HAP-1 (cell line): ENCODE measurements around the gene SCUBE2.
A peak's percentile ranks its signal among the peaks of the same experiment; 100 is the strongest.
"Not testable (repeated sequence)": the region's sequence is repeated elsewhere in the genome, so short reads cannot be mapped to it uniquely, and the experiment has no call there.

ENCODE experiments used
- DNase-seq, 2 experiments: peaks; one replicate each; pipeline ENCODE4 v3.0.0-alpha.2; 2016 to 2020; ENCODE audit warnings: low spot score in 2 of 2
- H3K27me3 ChIP-seq: fragments of 250-450 bp; sonication (Bioruptor Pico); 2 replicates; pipeline ENCODE4 v1.5.1; 2020; ENCODE audit warnings: low read depth, mild to moderate bottlenecking, moderate library complexity
- H3K36me3 ChIP-seq: fragments of 250-450 bp; sonication (Bioruptor Pico); replicated peaks from 2 replicates; pipeline ENCODE4 v1.5.1; 2020; ENCODE audit warnings: mild to moderate bottlenecking
- H3K4me1 ChIP-seq: fragments of 250-450 bp; sonication (Bioruptor Pico); 2 replicates; pipeline ENCODE4 v1.5.1; 2020; ENCODE audit warnings: mild to moderate bottlenecking
- H3K4me3 ChIP-seq: fragments of 250-450 bp; sonication (Bioruptor Pico); 2 replicates; pipeline ENCODE4 v1.5.1; 2020; ENCODE audit warnings: mild to moderate bottlenecking, moderate library complexity
- H3K9me3 ChIP-seq: fragments of 250-450 bp; sonication (Bioruptor Pico); 2 replicates; pipeline ENCODE4 v1.5.1; 2020; ENCODE audit warnings: mild to moderate bottlenecking, moderate library complexity
- in situ Hi-C: fragments of 300-500 bp; cut with MboI; formaldehyde crosslinking; loops from 3 replicates; pipeline ENCODE4 v1.14.3; 2020; ENCODE audit warnings: low sequenced_read_pairs, inconsistent platforms, mixed read lengths

SCUBE2 gene

DNA sequence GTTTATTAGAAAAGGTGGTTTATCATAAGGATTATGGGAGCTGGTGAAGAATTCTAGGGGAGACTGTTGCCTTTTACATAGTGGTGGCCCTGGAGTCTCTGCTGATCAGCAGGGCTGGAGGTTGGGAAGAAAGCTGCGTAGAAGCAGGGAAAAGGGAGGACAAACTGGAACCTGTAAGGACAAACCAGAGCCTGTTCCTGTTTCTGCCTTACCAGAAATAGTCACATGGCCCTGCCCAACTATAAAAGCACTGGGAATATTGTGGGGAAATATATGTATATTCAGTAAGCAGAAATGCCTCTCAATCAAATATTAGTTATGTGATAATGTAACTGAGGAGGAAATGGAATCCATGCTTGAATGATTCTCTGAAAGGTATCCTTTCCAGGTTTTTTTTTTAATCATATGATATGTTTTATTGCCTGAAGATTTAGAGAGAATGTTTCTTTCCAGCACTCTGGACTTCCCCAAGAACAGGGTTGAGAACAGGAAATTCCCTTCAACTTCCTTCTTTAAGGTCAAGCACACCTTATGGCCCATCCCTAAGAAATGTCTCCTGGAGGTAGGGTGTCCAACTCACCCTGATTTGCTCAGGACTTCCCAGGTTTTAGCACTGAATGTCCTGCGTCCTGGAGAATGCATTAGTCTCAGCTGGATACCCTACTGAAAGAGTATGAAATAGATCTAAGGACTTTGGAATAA, 33.9 kb upstream of the SCUBE2 start:
- no peak for DNase-seq
- no peaks in the 10 kb centered on the region for H3K27me3 ChIP-seq
- no peak overlapping the region for H3K4me3 ChIP-seq
- H3K4me1 ChIP-seq, result peaks cover 7% of the 10 kb centered on the region
- H3K36me3 ChIP-seq, result no peaks in the 10 kb centered on the region; the same call in 1 of the 2 replicates
- no peaks in the 10 kb centered on the region for H3K9me3 ChIP-seq
- in situ Hi-C loops, result no loop called here

DNA sequence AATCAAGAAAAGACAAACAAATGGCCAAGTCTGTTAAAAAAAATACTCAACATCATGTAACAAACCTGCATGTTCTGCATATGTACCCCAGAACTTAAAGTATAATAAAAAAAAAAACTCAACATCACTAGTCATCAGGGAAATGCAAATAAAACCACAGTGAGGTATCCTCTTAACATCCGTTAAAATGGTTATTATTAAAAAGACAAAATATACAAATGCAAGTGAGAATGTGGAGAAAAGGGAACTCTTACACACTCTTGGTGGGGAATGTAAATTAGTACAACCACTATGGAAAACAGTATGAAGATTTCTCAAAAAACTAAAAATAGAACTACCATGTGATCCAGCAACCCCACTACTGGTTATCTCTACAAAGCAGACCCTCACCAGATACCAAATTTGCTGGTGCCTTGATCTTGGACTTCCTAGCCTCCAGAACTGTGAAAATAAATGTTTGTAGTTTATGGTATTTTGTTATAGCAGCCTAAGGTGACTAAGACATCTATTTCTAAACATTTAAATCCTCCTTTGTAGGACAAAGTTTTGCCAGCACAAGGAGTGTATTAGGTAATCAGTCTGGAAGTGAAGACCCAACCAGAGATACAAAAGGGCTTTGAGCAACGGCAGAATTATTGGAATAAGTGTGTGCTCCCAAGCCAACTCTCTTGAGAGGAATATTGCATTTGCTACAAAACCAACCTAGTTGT, 32.4 kb upstream of the SCUBE2 start:
- H3K36me3 ChIP-seq, result no peaks in the 10 kb centered on the region
- in situ Hi-C loops, result no loop called here
- H3K9me3 ChIP-seq, result no peaks in the 10 kb centered on the region
- H3K27me3 ChIP-seq, result no peaks in the 10 kb centered on the region
- DNase-seq, result no peak
- peaks cover 7% of the 10 kb centered on the region for H3K4me1 ChIP-seq
- no peak overlapping the region for H3K4me3 ChIP-seq

DNA sequence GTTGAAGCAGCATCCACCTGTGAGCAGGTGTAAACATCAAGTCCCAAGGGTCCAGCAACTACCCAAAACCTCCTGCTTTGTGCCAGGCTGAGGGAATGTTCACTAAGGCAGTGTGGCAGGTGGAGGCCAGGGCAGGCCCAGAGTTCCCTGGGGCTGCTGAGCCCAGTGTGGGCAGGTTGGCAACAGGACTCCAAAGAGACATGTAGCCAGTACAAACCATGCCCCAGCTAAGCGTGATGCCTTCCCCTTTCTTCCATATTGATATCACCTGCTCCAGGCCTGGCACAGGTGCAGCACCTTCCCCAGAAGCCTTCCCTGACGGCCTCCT, 30.0 kb upstream of the SCUBE2 start:
- H3K27me3 ChIP-seq, result no peaks in the 10 kb centered on the region
- DNase-seq, result no peak
- H3K4me1 ChIP-seq, result peaks cover 7% of the 10 kb centered on the region
- no peaks in the 10 kb centered on the region for H3K9me3 ChIP-seq
- in situ Hi-C loops, result no loop called here
- H3K36me3 ChIP-seq, result no peaks in the 10 kb centered on the region
- no peak overlapping the region for H3K4me3 ChIP-seq

DNA sequence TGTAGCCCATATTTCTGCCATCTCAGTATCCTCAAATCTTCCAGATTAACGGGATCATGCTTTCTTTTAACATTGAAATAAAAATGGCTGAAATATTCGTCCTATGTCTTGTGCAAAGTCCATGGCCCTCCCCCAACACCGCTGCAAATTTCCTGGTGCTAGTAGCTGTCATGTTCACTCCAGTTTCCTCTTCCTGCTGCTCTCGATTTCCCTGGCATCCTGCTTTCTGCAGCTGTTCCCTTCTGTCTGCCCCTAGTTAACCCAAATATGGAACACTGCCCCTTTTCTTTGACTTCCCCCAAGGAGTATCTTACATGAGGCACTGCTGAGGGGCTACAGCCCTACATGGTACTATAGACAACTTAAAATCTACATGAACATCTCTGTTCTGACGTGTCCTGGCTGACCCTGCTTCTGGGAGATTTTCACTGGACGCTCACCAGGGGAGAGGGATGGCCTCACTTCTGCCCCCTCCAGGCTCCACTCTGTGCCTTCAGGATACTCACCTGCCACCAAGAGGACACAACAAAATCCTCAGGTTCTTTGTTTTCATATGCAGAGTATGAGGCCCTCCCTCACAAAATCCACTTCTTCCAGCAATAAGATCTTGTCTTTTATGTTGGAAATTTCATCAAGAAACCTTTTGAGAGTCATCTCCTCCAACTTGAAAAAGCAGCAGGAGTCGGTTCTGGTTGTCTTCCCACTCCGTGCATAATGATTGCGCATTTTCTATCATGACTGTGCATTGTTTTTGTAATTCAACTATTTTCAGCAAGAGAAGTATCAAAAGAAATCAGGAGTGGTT, 29.5 kb upstream of the SCUBE2 start:
- in situ Hi-C loops, result no loop called here
- peak; percentile 54 to 73 for DNase-seq
- H3K4me1 ChIP-seq, result peaks cover 7% of the 10 kb centered on the region
- H3K9me3 ChIP-seq, result no peaks in the 10 kb centered on the region
- H3K27me3 ChIP-seq, result no peaks in the 10 kb centered on the region
- H3K4me3 ChIP-seq, result no peak overlapping the region
- no peaks in the 10 kb centered on the region for H3K36me3 ChIP-seq

DNA sequence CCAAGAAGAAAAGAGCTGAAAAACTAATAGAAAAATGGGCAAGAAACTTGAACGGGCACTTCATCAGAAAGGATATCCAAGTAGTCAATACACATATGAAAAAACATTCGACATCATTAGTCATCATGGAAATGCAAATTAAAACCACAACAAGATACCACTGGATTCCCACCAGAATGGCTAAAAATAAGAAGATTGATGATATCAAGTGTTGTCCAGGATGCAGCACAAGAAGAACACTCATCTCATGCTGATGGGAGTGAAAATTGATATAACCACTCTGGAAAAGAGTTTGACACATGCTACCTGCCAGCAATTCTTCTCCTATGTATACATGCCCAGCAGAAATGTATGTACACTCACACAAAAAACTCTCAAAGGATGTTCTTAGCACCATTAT, 26.9 kb upstream of the SCUBE2 start:
- no peaks in the 10 kb centered on the region; the same call in 1 of the 2 replicates for H3K9me3 ChIP-seq
- in situ Hi-C loops, result no loop called here
- peaks cover 7% of the 10 kb centered on the region for H3K4me1 ChIP-seq
- H3K4me3 ChIP-seq, result no peak overlapping the region
- H3K36me3 ChIP-seq, result no peaks in the 10 kb centered on the region
- DNase-seq, result no peak
- H3K27me3 ChIP-seq, result no peaks in the 10 kb centered on the region

DNA sequence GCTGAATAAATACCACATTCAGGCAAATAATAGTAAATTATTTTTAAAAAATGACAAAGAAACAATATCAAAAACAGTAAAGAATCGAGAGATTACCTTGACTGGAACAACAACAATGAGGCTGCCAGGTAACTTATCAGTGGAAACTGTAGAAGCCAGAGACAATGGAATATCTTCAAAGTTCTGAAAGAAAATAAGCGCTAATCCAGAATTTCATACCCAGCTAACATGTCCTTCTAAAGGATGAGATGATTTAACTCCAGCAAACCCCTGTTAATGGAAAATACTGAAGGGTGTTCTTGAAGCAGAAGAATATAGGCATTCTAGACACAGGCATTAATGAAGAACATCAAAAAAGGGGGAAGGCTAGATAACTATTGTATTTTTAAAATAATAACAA, 20.7 kb upstream of the SCUBE2 start:
- no peak for DNase-seq
- Histone ChIP-seq H3K27me3 (no peaks in the 10 kb centered on the region), H3K4me3 (no peak overlapping the region), H3K9me3 (no peaks in the 10 kb centered on the region; the same call in 1 of the 2 replicates), H3K36me3 (no peaks in the 10 kb centered on the region), H3K4me1 (no peaks in the 10 kb centered on the region)
- in situ Hi-C loops, result no loop called here

DNA sequence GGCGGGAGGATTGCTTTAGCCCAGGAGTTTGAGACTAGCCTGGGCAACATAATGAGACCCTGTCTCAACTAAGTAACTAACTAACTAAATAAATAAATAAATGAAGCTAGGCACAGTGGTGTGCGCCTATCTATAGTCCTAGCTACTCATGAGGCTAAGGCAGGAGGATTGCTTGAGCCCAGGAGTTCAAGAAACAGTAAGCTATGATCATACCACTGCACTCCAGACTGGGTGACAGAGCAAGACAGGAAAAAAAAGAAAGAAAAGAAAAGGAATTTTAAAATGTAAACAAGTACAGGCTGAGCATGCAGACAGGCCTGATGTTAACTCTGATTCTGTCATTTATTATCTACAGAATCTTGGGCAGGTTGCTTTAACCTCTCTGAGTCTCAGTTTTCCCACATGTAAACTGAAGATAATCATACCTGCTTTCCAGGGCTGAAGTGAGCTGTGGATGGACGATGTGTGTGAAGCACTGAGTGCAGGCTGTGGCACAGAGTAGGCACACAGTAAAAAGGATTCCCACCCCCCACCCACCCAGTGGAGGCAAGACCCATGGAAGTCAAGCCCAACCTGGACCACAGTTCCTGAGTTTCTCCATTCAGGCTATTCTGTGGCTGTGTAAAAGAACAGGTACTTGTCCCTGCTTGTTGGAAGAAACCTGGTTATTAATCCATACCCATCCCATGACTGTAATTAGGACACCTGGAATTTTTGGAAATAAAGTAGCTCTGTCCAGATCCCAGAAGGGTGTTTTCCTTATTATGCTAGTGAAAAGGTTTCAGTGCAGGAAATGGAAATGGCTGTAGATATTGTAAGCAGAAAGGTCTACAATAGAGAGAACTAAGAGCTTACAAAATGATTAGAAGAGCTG, 18.7 kb upstream of the SCUBE2 start:
- H3K4me1 ChIP-seq, result no peaks in the 10 kb centered on the region
- no peak for DNase-seq
- in situ Hi-C loops, result no loop called here
- H3K27me3 ChIP-seq, result no peaks in the 10 kb centered on the region
- H3K4me3 ChIP-seq, result no peak overlapping the region
- no peaks in the 10 kb centered on the region; the same call in 1 of the 2 replicates for H3K9me3 ChIP-seq
- H3K36me3 ChIP-seq, result no peaks in the 10 kb centered on the region

DNA sequence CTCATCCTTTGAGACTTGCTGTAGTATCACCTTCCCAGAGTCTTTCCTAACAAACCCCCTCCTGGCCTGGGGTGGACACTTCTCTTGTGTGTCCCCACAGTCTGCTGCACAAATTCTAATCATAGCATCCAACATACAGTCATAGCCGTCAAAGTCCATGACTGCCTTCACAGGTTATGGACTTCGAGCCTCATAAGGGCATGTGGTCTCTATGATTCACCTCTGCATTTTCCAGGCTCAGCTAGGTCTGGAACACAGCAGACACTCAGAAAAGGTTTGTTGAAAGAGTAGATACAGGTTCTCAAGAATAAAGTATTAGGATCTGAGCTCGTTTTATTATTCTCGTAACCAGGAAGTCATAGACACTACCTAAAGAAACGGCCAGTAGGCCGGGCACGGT, 13.2 kb upstream of the SCUBE2 start:
- in situ Hi-C loops, result no loop called here
- H3K36me3 ChIP-seq, result no peaks in the 10 kb centered on the region
- no peaks in the 10 kb centered on the region for H3K27me3 ChIP-seq
- no peak for DNase-seq
- no peak overlapping the region for H3K4me3 ChIP-seq
- H3K4me1 ChIP-seq, result no peaks in the 10 kb centered on the region
- H3K9me3 ChIP-seq, result no peaks in the 10 kb centered on the region

DNA sequence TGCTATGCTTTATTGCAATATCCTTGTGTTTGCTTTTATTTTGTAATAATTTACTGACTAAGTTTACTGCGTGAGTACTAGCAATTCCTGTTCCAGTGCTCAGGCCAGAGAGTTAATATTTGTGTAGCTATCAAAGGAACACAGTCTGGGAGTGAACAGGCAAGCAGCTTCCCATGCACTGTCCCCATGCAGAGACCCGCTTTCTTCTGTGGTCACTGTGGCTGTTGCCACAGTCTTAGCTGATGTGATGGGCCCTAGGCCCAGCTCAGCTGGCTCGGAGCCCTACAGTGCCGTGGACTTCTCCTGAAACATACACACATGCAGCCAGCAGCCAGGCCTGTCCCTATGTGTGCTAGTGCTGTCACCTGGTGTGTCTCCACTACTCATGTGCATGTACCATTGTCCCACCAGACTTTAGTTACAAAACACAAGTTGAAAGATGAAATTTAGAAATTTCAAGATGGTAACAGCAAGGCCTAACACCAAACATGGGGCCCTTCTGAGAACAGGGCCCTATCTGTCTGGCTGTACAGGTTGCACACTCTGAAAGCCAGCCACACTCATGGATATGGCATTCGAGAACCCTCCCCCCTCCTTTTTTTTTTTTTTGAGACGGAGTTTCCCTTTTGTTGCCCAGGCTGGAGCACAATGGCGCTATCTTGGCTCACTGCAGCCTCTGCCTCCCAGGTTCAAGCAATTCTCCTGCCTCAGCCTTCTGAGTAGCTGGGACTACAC, 12.3 kb upstream of the SCUBE2 start:
- DNase-seq, result no peak
- Histone ChIP-seq H3K9me3 (no peaks in the 10 kb centered on the region), H3K4me3 (no peak overlapping the region), H3K36me3 (no peaks in the 10 kb centered on the region), H3K27me3 (no peaks in the 10 kb centered on the region), H3K4me1 (no peaks in the 10 kb centered on the region)
- in situ Hi-C loops, result no loop called here

DNA sequence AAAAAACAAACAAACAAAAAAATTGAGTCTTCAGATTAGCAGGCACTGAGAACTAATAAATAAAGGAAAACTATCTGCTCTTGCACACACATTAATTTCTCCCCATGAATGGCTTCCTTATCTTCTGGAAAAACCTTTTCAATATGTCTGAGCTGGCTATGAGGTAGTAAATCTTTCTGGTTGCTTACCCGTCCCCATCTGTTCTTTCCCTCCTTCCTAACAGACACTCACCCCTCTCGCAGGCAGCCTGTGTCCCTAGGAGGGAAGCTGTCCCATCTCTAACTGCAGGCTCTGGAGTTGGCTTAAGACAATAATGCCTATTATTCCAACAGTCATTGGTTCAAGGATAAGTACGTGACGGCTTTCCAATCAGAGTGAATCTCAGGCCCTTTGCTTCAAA, 8.2 kb upstream of the SCUBE2 start:
- no peak for DNase-seq
- Histone ChIP-seq H3K36me3 (no peaks in the 10 kb centered on the region), H3K27me3 (no peaks in the 10 kb centered on the region), H3K9me3 (no peaks in the 10 kb centered on the region), H3K4me1 (no peaks in the 10 kb centered on the region), H3K4me3 (no peak overlapping the region)
- in situ Hi-C loops, result no loop called here

DNA sequence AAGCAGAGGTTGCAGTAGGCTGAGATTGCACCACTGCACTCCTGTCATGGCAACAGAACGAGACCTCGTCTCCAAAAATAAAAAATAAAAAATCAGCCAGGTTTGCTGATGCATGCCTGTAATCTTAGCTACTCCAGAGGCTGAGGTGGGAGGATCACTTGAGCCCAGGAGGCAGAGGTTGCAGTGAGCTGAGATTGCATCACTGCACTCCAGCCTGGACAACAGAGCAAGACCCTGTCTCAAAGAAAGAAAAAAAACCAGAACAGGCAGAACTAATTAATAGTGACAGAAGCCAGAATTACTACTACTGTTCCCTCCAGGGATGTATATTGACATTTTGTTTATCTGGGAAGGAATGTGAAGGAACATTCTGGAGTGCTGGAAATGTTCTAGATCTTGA, 7.1 kb upstream of the SCUBE2 start:
- H3K27me3 ChIP-seq, H3K9me3 ChIP-seq, H3K4me3 ChIP-seq, H3K36me3 ChIP-seq, DNase-seq, in situ Hi-C loops, H3K4me1 ChIP-seq: not testable (repeated sequence)

DNA sequence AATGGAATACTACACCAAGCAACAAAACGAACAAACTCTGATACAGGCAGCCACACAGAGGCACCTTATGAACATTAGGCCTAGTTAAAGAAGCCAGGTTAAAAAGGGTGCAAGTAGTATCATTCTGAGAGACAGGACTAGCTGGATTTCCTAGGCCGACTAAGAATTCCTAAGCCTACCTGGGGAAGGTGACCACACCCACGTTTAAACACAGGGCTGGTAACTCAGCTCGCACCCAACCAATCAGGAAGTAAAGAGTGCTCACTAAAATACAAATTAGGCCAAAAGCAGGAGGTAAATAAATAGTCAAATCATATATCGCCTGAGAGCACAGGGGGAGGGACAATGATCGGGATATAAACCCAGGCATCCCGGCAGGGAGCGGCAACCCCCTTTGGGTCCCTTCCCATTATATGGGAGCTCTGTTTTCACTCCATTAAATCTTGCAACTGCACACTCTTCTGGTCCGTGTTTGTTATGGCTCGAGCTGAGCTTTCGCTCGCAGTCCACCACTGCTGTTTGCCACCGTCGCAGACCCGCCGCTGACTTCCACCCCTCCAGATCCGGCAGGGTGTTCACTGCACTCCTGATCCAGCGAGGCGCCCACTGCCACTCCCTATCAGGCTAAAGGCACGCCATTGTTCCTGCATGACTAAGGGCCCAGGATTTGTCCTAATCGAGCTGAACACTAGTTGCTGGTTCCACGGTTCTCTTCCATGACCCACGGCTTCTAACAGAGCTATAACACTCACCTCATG, 6.0 kb upstream of the SCUBE2 start:
- peaks cover 13% of the 10 kb centered on the region for H3K4me1 ChIP-seq
- H3K27me3 ChIP-seq, in situ Hi-C loops, H3K36me3 ChIP-seq, DNase-seq, H3K9me3 ChIP-seq, H3K4me3 ChIP-seq: not testable (repeated sequence)
